Measurements from ENCODE around the gene RFESD. TPM values are rescaled to one million over a fixed set of nuclear protein-coding genes. Genes with fewer than 3 reads are reported as not detected.
A peak's percentile ranks its signal among the peaks of the same experiment; 100 is the strongest.

The RFESD gene
- total and polyA plus RNA-seq, 4 donors: 1.1 to 98.0 (median 1.4) TPM

DNA sequence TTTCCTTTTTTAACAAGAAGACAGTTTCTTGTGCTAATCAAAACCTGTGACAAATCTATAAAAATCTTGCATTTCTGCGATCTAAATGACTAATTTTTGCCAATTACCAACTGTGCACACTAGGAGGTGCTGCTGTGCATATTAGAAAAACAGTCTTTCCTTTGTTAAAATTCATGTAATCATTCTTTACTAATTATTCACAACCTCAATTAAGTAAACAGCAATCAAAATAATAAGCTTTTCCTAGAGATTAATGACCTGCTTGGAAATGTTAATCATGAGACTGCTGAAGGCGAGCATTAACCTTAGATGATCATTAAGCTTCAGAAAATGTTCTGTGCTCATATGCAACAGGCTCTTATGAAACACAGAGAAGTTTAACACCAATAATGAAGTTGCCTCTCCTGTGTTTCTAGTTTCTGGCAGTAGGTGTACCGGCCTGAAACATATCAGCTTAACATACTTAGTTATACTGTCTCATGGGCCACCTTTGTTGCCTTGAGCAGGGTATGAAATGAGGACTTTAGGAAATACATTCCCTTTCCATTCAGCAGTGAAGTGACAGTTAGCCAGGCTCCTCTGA is 17.7 kb downstream of the RFESD start:
- TF ChIP-seq, protein P1, sequence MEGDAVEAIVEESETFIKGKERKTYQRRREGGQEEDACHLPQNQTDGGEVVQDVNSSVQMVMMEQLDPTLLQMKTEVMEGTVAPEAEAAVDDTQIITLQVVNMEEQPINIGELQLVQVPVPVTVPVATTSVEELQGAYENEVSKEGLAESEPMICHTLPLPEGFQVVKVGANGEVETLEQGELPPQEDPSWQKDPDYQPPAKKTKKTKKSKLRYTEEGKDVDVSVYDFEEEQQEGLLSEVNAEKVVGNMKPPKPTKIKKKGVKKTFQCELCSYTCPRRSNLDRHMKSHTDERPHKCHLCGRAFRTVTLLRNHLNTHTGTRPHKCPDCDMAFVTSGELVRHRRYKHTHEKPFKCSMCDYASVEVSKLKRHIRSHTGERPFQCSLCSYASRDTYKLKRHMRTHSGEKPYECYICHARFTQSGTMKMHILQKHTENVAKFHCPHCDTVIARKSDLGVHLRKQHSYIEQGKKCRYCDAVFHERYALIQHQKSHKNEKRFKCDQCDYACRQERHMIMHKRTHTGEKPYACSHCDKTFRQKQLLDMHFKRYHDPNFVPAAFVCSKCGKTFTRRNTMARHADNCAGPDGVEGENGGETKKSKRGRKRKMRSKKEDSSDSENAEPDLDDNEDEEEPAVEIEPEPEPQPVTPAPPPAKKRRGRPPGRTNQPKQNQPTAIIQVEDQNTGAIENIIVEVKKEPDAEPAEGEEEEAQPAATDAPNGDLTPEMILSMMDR (IDR thresholded peaks at IDR 0.05; ENCODE audit: low read depth, low read length, missing input control): peak; percentile 71
- TF ChIP-seq, protein P2, sequence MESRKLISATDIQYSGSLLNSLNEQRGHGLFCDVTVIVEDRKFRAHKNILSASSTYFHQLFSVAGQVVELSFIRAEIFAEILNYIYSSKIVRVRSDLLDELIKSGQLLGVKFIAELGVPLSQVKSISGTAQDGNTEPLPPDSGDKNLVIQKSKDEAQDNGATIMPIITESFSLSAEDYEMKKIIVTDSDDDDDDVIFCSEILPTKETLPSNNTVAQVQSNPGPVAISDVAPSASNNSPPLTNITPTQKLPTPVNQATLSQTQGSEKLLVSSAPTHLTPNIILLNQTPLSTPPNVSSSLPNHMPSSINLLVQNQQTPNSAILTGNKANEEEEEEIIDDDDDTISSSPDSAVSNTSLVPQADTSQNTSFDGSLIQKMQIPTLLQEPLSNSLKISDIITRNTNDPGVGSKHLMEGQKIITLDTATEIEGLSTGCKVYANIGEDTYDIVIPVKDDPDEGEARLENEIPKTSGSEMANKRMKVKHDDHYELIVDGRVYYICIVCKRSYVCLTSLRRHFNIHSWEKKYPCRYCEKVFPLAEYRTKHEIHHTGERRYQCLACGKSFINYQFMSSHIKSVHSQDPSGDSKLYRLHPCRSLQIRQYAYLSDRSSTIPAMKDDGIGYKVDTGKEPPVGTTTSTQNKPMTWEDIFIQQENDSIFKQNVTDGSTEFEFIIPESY (IDR thresholded peaks at IDR 0.05): no peak
- TF ChIP-seq RAD21 (IDR thresholded peaks at IDR 0.05) (peak; percentile 87 to 91), JUND (IDR thresholded peaks at IDR 0.05) (peak in 1 of 2 donors; percentile 25), EGR1 (IDR thresholded peaks at IDR 0.05; ENCODE audit: low read depth in 2 of 2) (no peak), RXRA (IDR thresholded peaks at IDR 0.05) (no peak)
- no peaks in the 10 kb centered on the region for H3K36me3 ChIP-seq (ENCODE audit: control insufficient read depth in 4 of 4, insufficient read depth in 3 of 4, low read depth in 1 of 4, low read length in 3 of 4)
- no peaks in the 10 kb centered on the region for H3K27me3 ChIP-seq (ENCODE audit: control insufficient read depth in 4 of 4, insufficient read depth in 4 of 4, low read length in 3 of 4)
- H3K27ac ChIP-seq (ENCODE audit: low read depth in 1 of 2, low read length in 2 of 2): peak overlapping the region in 1 of 2 donors; percentile 39
- H3K9me3 ChIP-seq (ENCODE audit: control insufficient read depth in 4 of 4, low read length in 3 of 4): no peaks in the 10 kb centered on the region
- H3K9ac ChIP-seq (ENCODE audit: low read depth in 1 of 2, low read length in 2 of 2): peak overlapping the region; percentile 42 to 60
- H3K4me1 ChIP-seq (ENCODE audit: control insufficient read depth in 4 of 4, insufficient read depth in 4 of 4, low read length in 3 of 4): peaks cover 0 to 11% (median 4%) of the 10 kb centered on the region in 4 donors
- no peak overlapping the region for H3K4me3 ChIP-seq (ENCODE audit: low read depth in 1 of 3, low read length in 3 of 3)
- 9% methylated on average over 3 of the region's 3 CpGs for WGBS
- DNase-seq (ENCODE audit: low spot score): peak; percentile 52

DNA sequence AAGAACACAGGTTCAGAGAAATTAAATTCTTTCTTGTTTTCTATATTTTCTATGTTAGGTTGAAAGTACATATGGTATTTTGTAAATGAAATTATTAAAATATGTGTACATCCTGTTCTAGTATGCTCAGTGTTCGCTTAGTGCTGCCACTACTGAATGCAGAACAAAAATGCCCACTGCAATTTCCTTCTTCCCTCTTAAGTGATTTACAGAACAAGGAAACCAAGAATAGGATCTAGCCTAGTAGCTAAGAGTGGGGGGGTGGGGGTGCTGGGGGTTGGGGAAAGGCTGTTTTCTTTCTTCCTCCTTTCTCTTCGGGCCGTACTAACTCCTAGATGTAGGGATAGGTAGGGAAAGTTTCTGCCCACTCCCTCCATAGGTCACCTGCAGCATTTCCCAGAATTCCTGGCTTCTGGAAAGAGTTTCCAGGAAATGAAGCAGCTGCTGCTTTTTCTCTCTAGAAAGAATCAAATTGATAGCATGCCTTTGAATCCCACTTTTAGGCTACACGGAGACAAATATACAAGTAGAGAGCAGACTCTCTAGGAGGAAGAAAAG is 20.6 kb downstream of the RFESD start:
- no peaks in the 10 kb centered on the region for H3K9me3 ChIP-seq (ENCODE audit: control insufficient read depth in 4 of 4, low read length in 3 of 4)
- WGBS: 85% methylated on average over 4 of the region's 4 CpGs
- peaks cover 3 to 25% (median 16%) of the 10 kb centered on the region in 4 donors for H3K4me1 ChIP-seq (ENCODE audit: control insufficient read depth in 4 of 4, insufficient read depth in 4 of 4, low read length in 3 of 4)
- no peak overlapping the region for H3K4me3 ChIP-seq (ENCODE audit: low read depth in 1 of 3, low read length in 3 of 3)
- H3K36me3 ChIP-seq (ENCODE audit: control insufficient read depth in 4 of 4, insufficient read depth in 3 of 4, low read depth in 1 of 4, low read length in 3 of 4): no peaks in the 10 kb centered on the region
- H3K27ac ChIP-seq (ENCODE audit: low read depth in 1 of 2, low read length in 2 of 2): no peak overlapping the region
- no peak for DNase-seq (ENCODE audit: low spot score)
- no peak for TF ChIP-seq GABPA (IDR thresholded peaks at IDR 0.05 in 1 of 2, conservative IDR thresholded peaks at IDR 0.05 in 1 of 2)
- TF ChIP-seq EGR1 (IDR thresholded peaks at IDR 0.05; ENCODE audit: low read depth in 2 of 2): no peak
- no peaks in the 10 kb centered on the region for H3K27me3 ChIP-seq (ENCODE audit: control insufficient read depth in 4 of 4, insufficient read depth in 4 of 4, low read length in 3 of 4)
- H3K9ac ChIP-seq (ENCODE audit: low read depth in 1 of 2, low read length in 2 of 2): no peak overlapping the region

DNA sequence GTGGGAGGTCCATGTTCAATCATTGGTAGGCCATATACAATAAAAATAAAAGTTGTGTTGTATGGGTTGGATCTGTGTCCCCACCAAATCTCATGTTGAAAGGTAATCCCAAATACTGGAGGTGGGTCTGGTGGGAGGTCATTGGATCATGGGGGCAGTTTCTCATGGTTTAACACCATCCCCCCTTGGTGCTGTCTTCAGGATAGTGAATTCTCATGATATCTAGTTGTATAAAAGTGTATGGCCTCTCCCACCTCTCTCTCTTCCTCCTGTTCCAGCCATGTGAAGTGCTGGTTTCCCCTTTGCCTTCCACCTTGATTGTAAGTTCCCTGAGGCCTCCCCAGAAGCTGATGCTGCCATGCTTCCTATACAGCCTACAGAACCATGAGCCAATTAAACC is 21.1 kb downstream of the RFESD start:
- H3K4me1 ChIP-seq (ENCODE audit: control insufficient read depth in 4 of 4, insufficient read depth in 4 of 4, low read length in 3 of 4): peaks cover 3 to 28% (median 16%) of the 10 kb centered on the region in 4 donors
- H3K9me3 ChIP-seq (ENCODE audit: control insufficient read depth in 4 of 4, low read length in 3 of 4): no peaks in the 10 kb centered on the region
- no peak overlapping the region for H3K4me3 ChIP-seq (ENCODE audit: low read depth in 1 of 3, low read length in 3 of 3)
- H3K9ac ChIP-seq (ENCODE audit: low read depth in 1 of 2, low read length in 2 of 2): no peak overlapping the region
- no peak overlapping the region for H3K27ac ChIP-seq (ENCODE audit: low read depth in 1 of 2, low read length in 2 of 2)
- no peaks in the 10 kb centered on the region for H3K36me3 ChIP-seq (ENCODE audit: control insufficient read depth in 4 of 4, insufficient read depth in 3 of 4, low read depth in 1 of 4, low read length in 3 of 4)
- DNase-seq (ENCODE audit: low spot score): no peak
- H3K27me3 ChIP-seq (ENCODE audit: control insufficient read depth in 4 of 4, insufficient read depth in 4 of 4, low read length in 3 of 4): no peaks in the 10 kb centered on the region
- TF ChIP-seq RXRA (IDR thresholded peaks at IDR 0.05) (no peak), FOXA2 (IDR thresholded peaks at IDR 0.05) (no peak), HNF4G (IDR thresholded peaks at IDR 0.05) (no peak), HNF4A (conservative IDR thresholded peaks at IDR 0.05) (no peak), NR2F2 (IDR thresholded peaks at IDR 0.05) (no peak), SP1 (IDR thresholded peaks at IDR 0.05) (no peak), EGR1 (IDR thresholded peaks at IDR 0.05; ENCODE audit: low read depth in 2 of 2) (no peak), YY1 (IDR thresholded peaks at IDR 0.05) (no peak), JUND (IDR thresholded peaks at IDR 0.05) (no peak), TAF1 (conservative IDR thresholded peaks at IDR 0.05) (no peak), RAD21 (IDR thresholded peaks at IDR 0.05) (no peak)
- TF ChIP-seq, protein P3, sequence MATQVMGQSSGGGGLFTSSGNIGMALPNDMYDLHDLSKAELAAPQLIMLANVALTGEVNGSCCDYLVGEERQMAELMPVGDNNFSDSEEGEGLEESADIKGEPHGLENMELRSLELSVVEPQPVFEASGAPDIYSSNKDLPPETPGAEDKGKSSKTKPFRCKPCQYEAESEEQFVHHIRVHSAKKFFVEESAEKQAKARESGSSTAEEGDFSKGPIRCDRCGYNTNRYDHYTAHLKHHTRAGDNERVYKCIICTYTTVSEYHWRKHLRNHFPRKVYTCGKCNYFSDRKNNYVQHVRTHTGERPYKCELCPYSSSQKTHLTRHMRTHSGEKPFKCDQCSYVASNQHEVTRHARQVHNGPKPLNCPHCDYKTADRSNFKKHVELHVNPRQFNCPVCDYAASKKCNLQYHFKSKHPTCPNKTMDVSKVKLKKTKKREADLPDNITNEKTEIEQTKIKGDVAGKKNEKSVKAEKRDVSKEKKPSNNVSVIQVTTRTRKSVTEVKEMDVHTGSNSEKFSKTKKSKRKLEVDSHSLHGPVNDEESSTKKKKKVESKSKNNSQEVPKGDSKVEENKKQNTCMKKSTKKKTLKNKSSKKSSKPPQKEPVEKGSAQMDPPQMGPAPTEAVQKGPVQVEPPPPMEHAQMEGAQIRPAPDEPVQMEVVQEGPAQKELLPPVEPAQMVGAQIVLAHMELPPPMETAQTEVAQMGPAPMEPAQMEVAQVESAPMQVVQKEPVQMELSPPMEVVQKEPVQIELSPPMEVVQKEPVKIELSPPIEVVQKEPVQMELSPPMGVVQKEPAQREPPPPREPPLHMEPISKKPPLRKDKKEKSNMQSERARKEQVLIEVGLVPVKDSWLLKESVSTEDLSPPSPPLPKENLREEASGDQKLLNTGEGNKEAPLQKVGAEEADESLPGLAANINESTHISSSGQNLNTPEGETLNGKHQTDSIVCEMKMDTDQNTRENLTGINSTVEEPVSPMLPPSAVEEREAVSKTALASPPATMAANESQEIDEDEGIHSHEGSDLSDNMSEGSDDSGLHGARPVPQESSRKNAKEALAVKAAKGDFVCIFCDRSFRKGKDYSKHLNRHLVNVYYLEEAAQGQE (IDR thresholded peaks at IDR 0.05): no peak
- TF ChIP-seq, protein P4, sequence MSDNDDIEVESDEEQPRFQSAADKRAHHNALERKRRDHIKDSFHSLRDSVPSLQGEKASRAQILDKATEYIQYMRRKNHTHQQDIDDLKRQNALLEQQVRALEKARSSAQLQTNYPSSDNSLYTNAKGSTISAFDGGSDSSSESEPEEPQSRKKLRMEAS (IDR thresholded peaks at IDR 0.05): no peak
- TF ChIP-seq, protein P2 (IDR thresholded peaks at IDR 0.05): no peak
- TF ChIP-seq, protein P5, sequence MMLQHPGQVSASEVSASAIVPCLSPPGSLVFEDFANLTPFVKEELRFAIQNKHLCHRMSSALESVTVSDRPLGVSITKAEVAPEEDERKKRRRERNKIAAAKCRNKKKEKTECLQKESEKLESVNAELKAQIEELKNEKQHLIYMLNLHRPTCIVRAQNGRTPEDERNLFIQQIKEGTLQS (IDR thresholded peaks at IDR 0.05): no peak

Measured in liver (tissue), 9 donors.